ENCODE results near the gene SLC1A2.

- TF ChIP-seq CTCF (IDR thresholded peaks at IDR 0.05; ENCODE audit: insufficient read depth, low read length, poor library complexity, severe bottlenecking) (no peak), EZH2phosphoT487 (conservative IDR thresholded peaks at IDR 0.05; ENCODE audit: low read length) (no peak)
Measured at GRCh38 chr11:35215945-35216344, 203.4 kb downstream of the SLC1A2 start.
